ENCODE measurements around the gene NHERF1. TPM values are rescaled to one million over a fixed set of nuclear protein-coding genes. Genes with fewer than 3 reads are reported as not detected.
A peak's percentile ranks its signal among the peaks of the same experiment; 100 is the strongest.

The NHERF1 gene
- total RNA-seq, 2 experiments from 2014 or later: 136 TPM

- H3K4me1 Mint-ChIP-seq (ENCODE audit: low read depth): no peaks in the 10 kb centered on the region
- H3K9me3 Mint-ChIP-seq: no peaks in the 10 kb centered on the region
- no peaks in the 10 kb centered on the region for H3K27me3 Mint-ChIP-seq
- ChIA-PET CTCF (interaction anchor here (0.6 kb wide), 1 partner anchor 14 kb away, joined by 3 read pairs; the partner anchor contains the start of gene RAB37), POLR2A (no interaction called here)
- no peaks in the 10 kb centered on the region for H3K36me3 Mint-ChIP-seq
- no peak overlapping the region for H3K4me3 Mint-ChIP-seq
- intact Hi-C loops (cut with micrococcal nuclease): no loop called here
- no peak overlapping the region for H3K27ac Mint-ChIP-seq
- DNase-seq: no peak
Measured at GRCh38 chr17:74722782-74723181, 25.6 kb upstream of the NHERF1 start.

DNA sequence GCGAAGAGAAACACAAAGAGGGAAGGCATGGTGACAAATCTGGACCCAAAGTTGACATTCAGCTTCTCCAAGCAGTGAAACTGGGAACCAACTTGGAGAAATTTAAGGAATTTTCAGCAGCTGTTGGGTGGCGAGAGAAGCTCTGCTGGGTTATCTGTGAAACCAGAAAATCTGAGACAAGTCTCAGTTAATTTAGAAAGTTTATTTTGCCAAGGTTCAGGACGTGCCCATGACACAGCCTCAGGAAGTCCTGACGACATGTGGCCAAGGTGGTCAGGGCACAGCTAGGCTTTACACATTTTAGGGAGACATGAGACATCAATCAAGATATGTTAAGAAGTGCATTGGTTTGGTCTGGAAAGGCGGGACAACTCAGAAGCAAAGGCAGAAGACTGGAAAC is 24.5 kb upstream of the NHERF1 start:
- POLR2A ChIA-PET: no interaction called here
- Mint-ChIP-seq H3K27me3 (no peaks in the 10 kb centered on the region), H3K4me1 (ENCODE audit: low read depth) (no peaks in the 10 kb centered on the region), H3K4me3 (no peak overlapping the region), H3K27ac (no peak overlapping the region), H3K9me3 (no peaks in the 10 kb centered on the region), H3K36me3 (no peaks in the 10 kb centered on the region)
- DNase-seq: no peak
- CTCF ChIA-PET: interaction anchor here (1.2 to 4.5 kb wide), 2 partner anchors 13 to 66 kb away, joined by 3 to 12 read pairs; partner anchors contain the start of gene RAB37
- intact Hi-C loops (cut with micrococcal nuclease): no loop called here

GRCh38 chr17:74725111-74725510 is 23.3 kb upstream of the NHERF1 start:
- intact Hi-C loops (cut with micrococcal nuclease): no loop called here
- ChIA-PET POLR2A (interaction anchor here (0.6 kb wide), 1 partner anchor 36 kb away, joined by 3 read pairs; no protein-coding TSS in a partner anchor), CTCF (interaction anchor here (4.5 kb wide), 1 partner anchor 68 kb away, joined by 12 read pairs; no protein-coding TSS in a partner anchor)
- H3K27me3 Mint-ChIP-seq: no peaks in the 10 kb centered on the region
- no peak for DNase-seq
- H3K9me3 Mint-ChIP-seq: no peaks in the 10 kb centered on the region
- peaks cover 2% of the 10 kb centered on the region for H3K4me1 Mint-ChIP-seq (ENCODE audit: low read depth)
- H3K27ac Mint-ChIP-seq: no peak overlapping the region
- no peaks in the 10 kb centered on the region for H3K36me3 Mint-ChIP-seq
- no peak overlapping the region for H3K4me3 Mint-ChIP-seq

- no peaks in the 10 kb centered on the region for H3K27me3 Mint-ChIP-seq
- no peaks in the 10 kb centered on the region for H3K9me3 Mint-ChIP-seq
- no peak overlapping the region for H3K27ac Mint-ChIP-seq
- POLR2A ChIA-PET: no interaction called here
- peaks cover 13% of the 10 kb centered on the region for H3K4me1 Mint-ChIP-seq (ENCODE audit: low read depth)
- intact Hi-C loops (cut with micrococcal nuclease): no loop called here
- CTCF ChIA-PET: no interaction called here
- no peaks in the 10 kb centered on the region for H3K36me3 Mint-ChIP-seq
- H3K4me3 Mint-ChIP-seq: no peak overlapping the region
- DNase-seq: no peak
Measured at GRCh38 chr17:74728033-74728701, 20.3 kb upstream of the NHERF1 start.

- Mint-ChIP-seq H3K4me1 (ENCODE audit: low read depth) (peaks cover 13% of the 10 kb centered on the region), H3K27ac (no peak overlapping the region), H3K9me3 (no peaks in the 10 kb centered on the region), H3K36me3 (no peaks in the 10 kb centered on the region), H3K4me3 (no peak overlapping the region), H3K27me3 (no peaks in the 10 kb centered on the region)
- intact Hi-C loops (cut with micrococcal nuclease): no loop called here
- CTCF ChIA-PET: no interaction called here
- POLR2A ChIA-PET: no interaction called here
- no peak for DNase-seq
Measured at GRCh38 chr17:74728702-74729075, 19.7 kb upstream of the NHERF1 start.

DNA sequence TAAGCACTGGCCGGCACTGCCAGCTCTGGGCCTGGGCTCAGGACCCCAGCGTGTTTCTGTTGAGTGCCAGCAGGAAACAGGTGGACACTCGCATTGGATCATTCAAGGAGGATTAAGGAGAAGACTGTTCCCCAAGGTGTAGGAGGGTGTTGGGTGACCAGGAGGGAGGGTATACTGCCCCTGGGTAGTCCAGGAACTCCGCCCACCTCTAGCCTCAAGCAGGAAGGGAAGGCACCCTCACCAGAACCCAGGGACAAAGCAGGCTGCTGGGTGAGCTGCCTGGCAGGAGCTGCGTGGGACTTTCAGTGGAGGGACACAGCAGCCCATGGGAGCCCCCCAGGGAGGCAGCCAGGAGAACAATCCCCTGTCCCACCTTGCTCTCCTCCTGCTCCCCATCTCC is 19.1 kb upstream of the NHERF1 start:
- ChIA-PET CTCF (interaction anchor here (2.3 kb wide), 1 partner anchor 72 kb away, joined by 11 read pairs; no protein-coding TSS in a partner anchor), POLR2A (no interaction called here)
- Mint-ChIP-seq H3K9me3 (no peaks in the 10 kb centered on the region), H3K27ac (no peak overlapping the region), H3K27me3 (no peaks in the 10 kb centered on the region), H3K36me3 (no peaks in the 10 kb centered on the region), H3K4me1 (ENCODE audit: low read depth) (peaks cover 13% of the 10 kb centered on the region), H3K4me3 (no peak overlapping the region)
- no peak for DNase-seq
- intact Hi-C loops (cut with micrococcal nuclease): no loop called here

GRCh38 chr17:74729866-74730265 is 18.6 kb upstream of the NHERF1 start:
- Mint-ChIP-seq H3K4me1 (ENCODE audit: low read depth) (peaks cover 13% of the 10 kb centered on the region), H3K27me3 (no peaks in the 10 kb centered on the region), H3K36me3 (no peaks in the 10 kb centered on the region), H3K4me3 (no peak overlapping the region), H3K27ac (no peak overlapping the region), H3K9me3 (no peaks in the 10 kb centered on the region)
- DNase-seq: no peak
- ChIA-PET CTCF (interaction anchor here (2.3 kb wide), 1 partner anchor 73 kb away, joined by 11 read pairs; no protein-coding TSS in a partner anchor), POLR2A (no interaction called here)
- intact Hi-C loops (cut with micrococcal nuclease): no loop called here

DNA sequence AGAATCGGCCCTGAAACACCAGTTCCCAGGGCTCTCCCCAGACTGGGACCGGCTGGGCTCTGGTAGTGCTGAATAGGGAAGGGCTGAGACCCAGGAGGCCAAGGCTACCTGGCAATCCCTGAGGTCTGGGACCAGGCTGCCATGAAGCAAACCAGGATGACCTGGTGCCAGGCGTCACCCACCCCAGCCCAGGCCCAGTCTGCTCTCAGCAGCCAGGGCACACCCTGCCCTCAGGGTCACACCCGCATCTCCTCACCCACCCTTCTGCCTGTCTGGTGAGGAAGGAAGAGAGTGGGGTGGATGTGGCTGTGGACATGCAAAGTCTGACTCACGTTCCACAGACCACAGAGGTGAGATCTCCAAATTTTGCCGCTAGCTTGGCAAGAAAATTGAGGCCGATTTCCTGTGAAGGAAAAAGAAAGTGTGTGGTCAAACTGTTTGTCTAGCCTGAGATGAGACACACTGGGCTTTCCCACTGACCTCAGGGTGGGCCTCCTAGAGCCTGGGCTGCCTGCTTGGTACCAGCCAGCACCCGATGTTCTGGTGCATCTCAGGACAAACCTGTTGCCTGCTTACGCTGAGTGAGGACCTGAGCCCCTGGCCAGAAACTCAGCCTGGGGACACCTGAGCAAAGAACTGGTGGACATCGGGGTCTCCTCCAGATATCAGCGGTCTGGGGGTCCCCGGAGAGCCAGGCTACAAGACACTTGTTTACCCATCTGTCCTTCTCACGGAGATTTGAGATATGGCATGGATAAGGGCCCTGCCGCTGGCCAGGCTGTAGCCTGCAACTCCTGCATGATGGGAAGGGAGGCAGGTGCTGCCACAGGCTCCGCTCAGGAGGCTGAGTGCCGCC is 17.7 kb upstream of the NHERF1 start:
- no peaks in the 10 kb centered on the region for H3K27me3 Mint-ChIP-seq
- POLR2A ChIA-PET: no interaction called here

DNA sequence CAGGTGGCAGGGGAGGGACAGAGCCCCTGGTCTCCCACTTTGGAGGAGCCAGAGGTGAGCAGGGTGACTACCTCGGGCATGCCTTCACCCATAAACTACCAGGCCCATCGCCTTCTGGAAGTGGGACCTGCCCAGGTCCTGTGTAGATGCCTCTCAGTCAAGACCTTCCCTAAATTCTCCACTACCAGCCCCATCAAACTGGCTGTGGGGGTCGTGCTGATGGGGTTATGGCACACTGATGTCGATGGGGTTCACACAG is 17.2 kb upstream of the NHERF1 start:
- no peaks in the 10 kb centered on the region for H3K9me3 Mint-ChIP-seq
- CTCF ChIA-PET: interaction anchor here (2.3 kb wide), 1 partner anchor 74 kb away, joined by 11 read pairs; no protein-coding TSS in a partner anchor
- no peak overlapping the region for H3K27ac Mint-ChIP-seq
- POLR2A ChIA-PET: no interaction called here
- intact Hi-C loops (cut with micrococcal nuclease): no loop called here
- no peak overlapping the region for H3K4me3 Mint-ChIP-seq
- H3K27me3 Mint-ChIP-seq: no peaks in the 10 kb centered on the region
- DNase-seq: no peak
- no peaks in the 10 kb centered on the region for H3K36me3 Mint-ChIP-seq
- peaks cover 14% of the 10 kb centered on the region for H3K4me1 Mint-ChIP-seq (ENCODE audit: low read depth)

More for the DNA sequence above, 17.7 kb upstream of the NHERF1 start:
- Mint-ChIP-seq H3K4me3 (no peak overlapping the region), H3K9me3 (no peaks in the 10 kb centered on the region), H3K36me3 (no peaks in the 10 kb centered on the region), H3K27ac (no peak overlapping the region), H3K4me1 (ENCODE audit: low read depth) (peaks cover 13% of the 10 kb centered on the region)
- intact Hi-C loops (cut with micrococcal nuclease): no loop called here
- CTCF ChIA-PET: interaction anchor here (2.3 kb wide), 1 partner anchor 74 kb away, joined by 11 read pairs; no protein-coding TSS in a partner anchor
- peak; percentile 74 for DNase-seq

GRCh38 chr17:74732042-74732867 is 16.2 kb upstream of the NHERF1 start:
- Mint-ChIP-seq H3K9me3 (no peaks in the 10 kb centered on the region), H3K27me3 (no peaks in the 10 kb centered on the region), H3K4me1 (ENCODE audit: low read depth) (peaks cover 17% of the 10 kb centered on the region), H3K4me3 (no peak overlapping the region), H3K27ac (no peak overlapping the region), H3K36me3 (no peaks in the 10 kb centered on the region)
- POLR2A ChIA-PET: no interaction called here
- intact Hi-C loops (cut with micrococcal nuclease): no loop called here
- CTCF ChIA-PET: interaction anchor here (0.8 kb wide), 1 partner anchor 75 kb away, joined by 3 read pairs; no protein-coding TSS in a partner anchor
- no peak for DNase-seq

DNA sequence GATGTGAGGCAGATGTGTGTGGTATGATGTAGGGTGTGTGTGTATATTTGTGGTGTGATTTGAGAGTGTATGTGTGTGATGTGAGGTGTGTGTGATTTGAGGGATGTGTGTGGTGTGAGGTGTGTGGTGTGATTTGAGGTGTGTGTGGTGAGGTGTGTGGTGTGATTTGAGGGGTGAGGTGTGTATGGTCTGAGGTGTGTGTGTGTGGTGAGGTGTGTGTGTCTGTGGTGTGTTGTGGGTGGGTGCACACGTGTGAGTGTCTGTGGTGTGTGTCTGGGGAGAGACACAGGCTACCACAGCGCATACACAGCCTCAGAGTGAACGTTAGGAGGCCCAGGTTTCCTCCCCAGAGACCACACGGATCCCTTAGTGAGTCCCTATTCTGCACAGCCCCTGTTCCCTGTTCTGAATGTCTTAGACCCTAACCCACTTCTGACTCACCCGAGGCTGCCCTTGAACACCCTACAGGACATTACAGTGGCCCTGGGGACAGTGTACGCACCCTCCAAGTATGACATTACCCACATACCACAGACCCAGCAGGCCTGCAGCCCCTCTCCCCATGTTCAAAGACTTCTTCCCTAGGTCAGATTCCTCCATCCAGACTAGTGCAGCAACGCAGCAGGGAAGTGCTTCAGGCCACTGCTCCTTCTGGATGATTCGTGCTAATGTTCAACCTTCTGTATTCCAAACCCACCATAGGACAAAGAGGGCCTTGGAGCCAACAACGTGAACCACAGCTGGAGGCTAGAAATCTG is 14.9 kb upstream of the NHERF1 start:
- ChIA-PET CTCF (interaction anchor here (5.2 to 6.8 kb wide), 2 partner anchors 12 to 75 kb away, joined by 54 to 223 read pairs; no protein-coding TSS in a partner anchor), POLR2A (no interaction called here)
- Mint-ChIP-seq H3K27me3 (no peaks in the 10 kb centered on the region), H3K36me3 (no peaks in the 10 kb centered on the region), H3K27ac (no peak overlapping the region), H3K4me1 (ENCODE audit: low read depth) (peaks cover 29% of the 10 kb centered on the region), H3K9me3 (no peaks in the 10 kb centered on the region), H3K4me3 (no peak overlapping the region)
- DNase-seq: no peak
- intact Hi-C loops (cut with micrococcal nuclease): no loop called here
